ENCODE data around the gene VAMP1. TPM values are rescaled to one million over a fixed set of nuclear protein-coding genes. Genes with fewer than 3 reads are reported as not detected.

VAMP1 gene
- polyA plus RNA-seq, 3 donors, result 3.3 to 4.7 (median 4.6) TPM

DNA sequence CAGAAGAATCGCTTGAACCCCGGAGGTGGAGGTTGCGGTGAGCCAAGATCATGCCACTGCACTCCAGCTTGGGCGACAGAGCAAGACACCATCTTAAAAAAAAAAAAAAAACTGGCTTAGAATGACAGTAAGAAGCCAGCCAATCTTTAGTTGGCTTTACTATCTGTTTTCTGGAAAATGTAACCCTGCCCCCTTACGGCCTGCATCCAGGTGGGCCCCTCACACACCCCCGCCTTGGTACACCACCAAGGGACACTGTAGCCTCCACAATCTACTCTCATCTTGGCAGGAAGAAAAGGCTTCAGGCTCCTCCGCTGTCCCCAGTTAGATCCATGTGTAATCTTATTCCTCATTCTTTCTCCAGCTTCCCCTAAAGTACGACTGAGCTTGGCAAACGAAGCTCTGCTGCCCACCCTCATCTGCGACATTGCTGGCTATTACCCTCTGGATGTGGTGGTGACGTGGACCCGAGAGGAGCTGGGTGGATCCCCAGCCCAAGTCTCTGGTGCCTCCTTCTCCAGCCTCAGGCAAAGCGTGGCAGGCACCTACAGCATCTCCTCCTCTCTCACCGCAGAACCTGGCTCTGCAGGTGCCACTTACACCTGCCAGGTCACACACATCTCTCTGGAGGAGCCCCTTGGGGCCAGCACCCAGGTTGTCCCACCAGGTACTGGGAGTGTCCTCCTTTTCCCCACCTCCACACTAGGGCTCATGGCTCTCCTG is 12.0 kb downstream of the VAMP1 start:
- 89 to 95% (median 94%) methylated on average over 14 of the region's 14 CpGs for WGBS, 3 donors
- no peak overlapping the region for H3K27ac ChIP-seq (ENCODE audit: low read depth, low read length)

DNA sequence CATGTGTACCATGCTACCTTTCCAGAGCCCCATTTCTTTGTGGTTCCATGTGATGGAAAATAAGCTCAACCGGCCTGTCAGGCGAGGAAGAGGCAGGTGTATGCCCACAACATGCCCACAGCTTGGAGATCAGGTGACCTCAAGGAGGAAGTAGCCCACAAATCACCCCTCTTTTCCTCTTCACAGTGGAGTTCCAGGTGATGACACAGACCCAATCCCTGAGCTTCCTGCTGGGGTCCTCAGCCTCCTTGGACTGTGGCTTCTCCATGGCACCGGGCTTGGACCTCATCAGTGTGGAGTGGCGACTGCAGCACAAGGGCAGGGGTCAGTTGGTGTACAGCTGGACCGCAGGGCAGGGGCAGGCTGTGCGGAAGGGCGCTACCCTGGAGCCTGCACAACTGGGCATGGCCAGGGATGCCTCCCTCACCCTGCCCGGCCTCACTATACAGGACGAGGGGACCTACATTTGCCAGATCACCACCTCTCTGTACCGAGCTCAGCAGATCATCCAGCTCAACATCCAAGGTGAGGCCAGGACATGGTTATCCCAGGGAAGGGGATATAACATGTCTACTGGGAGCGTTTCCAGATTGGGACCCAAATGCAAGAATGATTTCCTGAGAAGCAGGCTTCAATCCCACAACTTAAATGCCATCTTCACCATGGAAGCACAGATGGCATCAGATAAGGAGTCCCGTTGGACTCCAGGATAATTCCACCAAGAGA is 13.1 kb downstream of the VAMP1 start:
- WGBS, 3 donors, result 89 to 93% (median 89%) methylated on average over 12 of the region's 12 CpGs
- no peak overlapping the region for H3K27ac ChIP-seq (ENCODE audit: low read depth, low read length)

DNA sequence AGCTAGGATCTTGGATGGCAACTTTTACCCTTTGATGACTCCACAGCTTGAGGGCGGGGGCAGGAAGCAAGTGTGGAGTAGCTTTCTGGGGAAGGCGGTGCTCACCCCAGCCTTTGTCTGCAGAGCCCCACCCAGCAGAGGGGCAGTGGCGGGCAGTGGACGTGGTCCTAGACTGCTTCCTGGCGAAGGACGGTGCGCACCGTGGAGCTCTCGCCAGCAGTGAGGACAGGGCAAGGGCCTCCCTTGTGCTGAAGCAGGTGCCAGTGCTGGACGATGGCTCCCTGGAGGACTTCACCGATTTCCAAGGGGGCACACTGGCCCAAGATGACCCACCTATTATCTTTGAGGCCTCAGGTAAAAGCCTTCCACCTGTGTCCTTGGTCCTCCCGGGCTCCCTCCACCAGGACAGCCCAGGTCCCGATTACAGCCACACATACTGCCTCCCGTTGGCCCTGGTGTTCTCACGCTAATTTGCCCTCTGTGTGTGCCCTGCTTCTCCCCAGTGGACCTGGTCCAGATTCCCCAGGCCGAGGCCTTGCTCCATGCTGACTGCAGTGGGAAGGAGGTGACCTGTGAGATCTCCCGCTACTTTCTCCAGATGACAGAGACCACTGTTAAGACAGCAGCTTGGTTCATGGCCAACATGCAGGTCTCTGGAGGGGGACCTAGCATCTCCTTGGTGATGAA is 17.4 kb downstream of the VAMP1 start:
- no peak overlapping the region for H3K27ac ChIP-seq (ENCODE audit: low read depth, low read length)
- 49 to 66% (median 53%) methylated on average over 16 to 17 of the region's 17 CpGs for WGBS, 3 donors

DNA sequence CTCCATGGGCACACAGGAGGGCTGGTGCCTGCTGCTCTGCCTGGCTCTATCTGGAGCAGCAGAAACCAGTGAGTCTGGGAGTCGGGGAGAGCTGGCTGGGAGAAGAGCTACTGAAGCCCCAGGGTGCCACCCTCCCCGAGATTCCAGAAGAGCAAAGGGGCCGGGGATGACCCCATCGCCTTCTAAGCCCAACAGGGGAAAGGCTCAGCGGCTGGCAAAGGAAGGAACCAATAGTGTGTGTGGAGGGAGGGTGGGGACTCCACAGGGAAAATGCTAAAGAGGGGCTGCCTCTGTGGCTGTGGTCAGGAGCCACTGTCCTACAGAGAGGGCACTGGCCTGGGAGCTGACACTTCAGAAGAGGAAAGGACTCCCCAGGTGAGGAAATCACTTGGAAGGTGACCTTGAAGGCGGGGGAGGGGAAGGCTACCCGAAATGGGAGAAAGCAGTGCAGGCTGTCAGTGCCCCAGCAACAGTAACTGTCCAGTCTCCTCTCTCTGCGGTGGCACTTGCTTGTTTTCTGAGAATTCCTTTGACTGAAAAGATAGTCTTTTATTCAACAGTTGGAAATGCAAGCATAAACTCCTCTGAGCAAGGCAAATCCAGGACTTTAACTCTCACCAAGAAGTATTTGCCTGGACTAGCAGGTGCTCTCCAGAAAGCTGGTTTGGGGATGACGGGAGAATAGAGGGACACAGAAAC is 18.1 kb downstream of the VAMP1 start:
- WGBS, 3 donors, result 2 to 6% (median 2%) methylated on average over 9 of the region's 9 CpGs

DNA sequence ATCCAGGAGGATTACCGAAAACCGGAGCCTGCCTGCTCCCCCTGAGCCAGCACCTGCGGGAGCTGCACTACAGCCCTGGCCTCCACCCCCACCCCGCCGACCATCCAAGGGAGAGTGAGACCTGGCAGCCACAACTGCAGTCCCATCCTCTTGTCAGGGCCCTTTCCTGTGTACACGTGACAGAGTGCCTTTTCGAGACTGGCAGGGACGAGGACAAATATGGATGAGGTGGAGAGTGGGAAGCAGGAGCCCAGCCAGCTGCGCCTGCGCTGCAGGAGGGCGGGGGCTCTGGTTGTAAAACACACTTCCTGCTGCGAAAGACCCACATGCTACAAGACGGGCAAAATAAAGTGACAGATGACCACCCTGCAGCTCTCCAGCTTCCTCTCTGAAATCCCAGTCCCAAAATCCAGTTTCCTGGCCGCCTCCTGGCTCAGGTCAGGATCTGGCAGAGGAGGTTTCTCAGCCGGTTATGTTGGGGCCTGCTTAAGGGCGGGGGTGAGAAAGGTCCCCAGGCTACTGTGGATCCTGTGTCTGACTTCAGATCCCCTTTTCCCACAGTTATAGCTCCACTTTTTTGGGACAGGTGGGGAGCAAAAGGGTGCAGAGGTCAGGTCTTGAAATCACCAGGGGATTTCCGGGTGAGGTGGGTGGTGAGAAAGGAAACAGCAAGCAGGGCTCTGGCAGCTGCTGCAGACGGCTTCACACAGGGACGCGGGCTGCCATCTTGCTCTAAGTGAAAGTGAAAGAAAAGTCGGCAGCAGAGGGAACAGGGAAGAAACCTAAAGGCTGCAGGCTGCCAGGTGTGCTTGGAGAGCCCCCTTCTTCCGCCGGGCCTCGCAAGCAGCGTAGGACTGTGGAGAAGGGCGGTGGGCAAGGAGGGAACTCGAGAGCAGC is 18.9 kb downstream of the VAMP1 start, which contains the start of gene TAPBPL:
Gene TAPBPL (plus strand): TSS at position 695 of the 897 bp plus-strand sequence. CDS start 207 bp downstream, outside the sequence.
- WGBS, 3 donors, result 0 to 1% (median 0%) methylated on average over 27 of the region's 27 CpGs
- peak within 1 kb of the TSS; percentile 53 for H3K27ac ChIP-seq (ENCODE audit: low read depth, low read length)

More for the DNA sequence above, 18.1 kb downstream of the VAMP1 start:
- H3K27ac ChIP-seq (ENCODE audit: low read depth, low read length), result peak overlapping the region; percentile 53

DNA sequence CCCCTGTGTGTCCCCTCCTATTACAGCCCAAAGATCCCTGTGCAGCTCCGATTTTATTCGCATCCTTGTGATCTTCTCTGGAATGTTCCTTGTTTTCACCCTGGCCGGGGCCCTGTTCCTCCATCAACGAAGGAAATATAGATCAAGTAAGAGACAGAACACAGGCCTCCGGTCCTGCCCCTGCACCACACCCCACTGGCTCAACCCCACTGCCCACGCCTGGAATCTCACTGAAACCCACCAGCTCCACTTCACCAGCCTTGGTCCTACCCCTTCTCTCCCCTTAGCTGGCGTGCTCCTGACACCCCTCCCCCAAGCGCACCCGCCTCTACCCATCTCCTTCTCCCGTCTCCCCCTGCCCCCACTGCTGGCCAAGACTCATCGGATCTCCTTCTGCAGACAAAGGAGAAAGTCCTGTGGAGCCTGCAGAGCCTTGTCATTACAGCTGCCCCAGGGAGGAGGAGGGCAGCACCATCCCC is 19.6 kb downstream of the VAMP1 start:
- WGBS, 3 donors, result 5 to 12% (median 10%) methylated on average over 11 of the region's 11 CpGs
- H3K27ac ChIP-seq (ENCODE audit: low read depth, low read length), result no peak overlapping the region

DNA sequence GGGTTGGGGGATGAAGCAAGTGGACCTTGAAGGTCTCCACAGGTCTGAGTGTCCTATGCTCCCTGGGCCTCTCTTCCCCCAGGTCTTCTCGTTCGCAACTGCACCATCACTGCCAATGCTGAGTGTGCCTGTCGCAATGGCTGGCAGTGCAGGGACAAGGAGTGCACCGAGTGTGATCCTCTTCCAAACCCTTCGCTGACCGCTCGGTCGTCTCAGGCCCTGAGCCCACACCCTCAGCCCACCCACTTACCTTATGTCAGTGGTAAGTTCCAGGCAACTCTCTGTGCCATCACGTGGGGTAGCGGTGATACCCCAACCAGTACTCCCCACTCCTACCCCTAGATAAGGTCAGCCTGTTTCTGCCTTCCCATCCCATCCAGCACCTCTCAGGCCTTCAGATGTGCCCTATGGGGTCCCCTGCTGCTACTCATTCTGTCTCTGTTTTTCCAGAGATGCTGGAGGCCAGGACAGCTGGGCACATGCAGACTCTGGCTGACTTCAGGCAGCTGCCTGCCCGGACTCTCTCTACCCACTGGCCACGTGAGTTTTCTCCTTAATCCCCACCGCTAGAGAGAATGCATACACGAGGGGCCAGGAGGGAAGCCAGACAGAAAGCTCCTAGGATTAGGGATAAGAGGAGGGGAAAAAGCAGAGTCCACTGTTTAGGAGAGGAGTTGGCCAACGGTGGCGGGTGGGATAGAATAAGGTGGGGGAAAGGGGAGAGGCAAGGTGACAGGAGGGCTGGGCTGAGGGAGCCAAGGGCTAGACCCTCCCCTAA is 20.2 kb downstream of the VAMP1 start:
- WGBS, 3 donors, result 73 to 81% (median 75%) methylated on average over 16 of the region's 16 CpGs
- no peak overlapping the region for H3K27ac ChIP-seq (ENCODE audit: low read depth, low read length)

DNA sequence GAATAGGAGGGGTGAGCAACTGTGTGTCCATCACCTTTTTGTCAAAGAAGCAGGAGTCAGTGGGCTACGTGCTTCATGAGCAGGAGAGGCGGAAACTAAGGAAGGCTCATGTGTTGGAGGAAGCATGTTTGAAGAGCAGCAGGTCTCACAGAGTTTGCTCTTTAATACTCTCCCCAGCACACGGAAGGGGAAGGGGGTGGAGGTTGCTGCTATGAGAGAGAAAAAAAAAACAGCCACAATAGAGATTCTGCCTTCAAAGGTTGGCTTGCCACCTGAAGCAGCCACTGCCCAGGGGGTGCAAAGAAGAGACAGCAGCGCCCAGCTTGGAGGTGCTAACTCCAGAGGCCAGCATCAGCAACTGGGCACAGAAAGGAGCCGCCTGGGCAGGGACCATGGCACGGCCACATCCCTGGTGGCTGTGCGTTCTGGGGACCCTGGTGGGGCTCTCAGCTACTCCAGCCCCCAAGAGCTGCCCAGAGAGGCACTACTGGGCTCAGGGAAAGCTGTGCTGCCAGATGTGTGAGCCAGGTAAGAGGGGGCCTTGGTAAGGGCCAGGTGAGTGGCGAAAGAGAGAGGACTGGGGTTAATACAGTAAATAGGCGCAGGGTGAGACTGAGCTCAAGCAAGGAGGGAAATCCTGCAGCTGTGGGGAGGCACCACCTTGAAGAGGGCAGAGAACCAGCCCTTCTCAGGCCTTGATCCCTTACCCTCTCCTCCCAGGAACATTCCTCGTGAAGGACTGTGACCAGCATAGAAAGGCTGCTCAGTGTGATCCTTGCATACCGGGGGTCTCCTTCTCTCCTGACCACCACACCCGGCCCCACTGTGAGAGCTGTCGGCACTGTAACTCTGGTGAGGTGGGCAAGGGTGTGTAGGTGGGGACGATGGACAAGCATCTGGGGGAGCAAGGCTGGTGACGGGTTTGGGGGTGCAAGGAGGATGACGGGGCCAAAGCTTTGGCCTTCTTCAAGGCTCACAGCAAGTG is 25.5 kb downstream of the VAMP1 start, which contains the start of gene CD27:
Gene CD27 (plus strand): TSS at position 252 of the 985 bp plus-strand sequence. CDS start 141 bp downstream, at position 393.
- no peak within 1 kb of the TSS for H3K27ac ChIP-seq (ENCODE audit: low read depth, low read length)
- WGBS, 3 donors, result 87 to 88% (median 88%) methylated on average over 16 of the region's 16 CpGs

DNA sequence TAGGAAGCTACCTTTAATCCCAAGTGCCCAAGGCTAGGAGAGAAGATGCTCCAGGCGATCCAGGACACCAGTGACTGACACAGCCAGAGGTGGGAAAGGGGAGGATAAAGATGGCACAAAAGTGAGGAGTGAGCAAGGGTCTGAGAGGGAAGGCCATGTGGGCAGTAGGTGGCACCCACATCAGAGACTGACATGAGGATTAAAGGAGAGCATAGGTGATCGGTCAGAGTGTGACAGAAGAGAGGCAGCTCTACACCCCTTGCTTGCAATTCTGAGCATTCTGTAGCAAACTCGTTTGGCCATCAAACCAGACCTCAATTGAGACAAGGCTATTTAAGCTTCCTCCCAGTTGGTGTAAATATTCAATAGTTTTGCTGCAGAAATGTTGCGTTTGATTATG is 26.4 kb downstream of the VAMP1 start:
- WGBS, 3 donors, result 73 to 83% (median 83%) methylated on average over 4 of the region's 4 CpGs
- H3K27ac ChIP-seq (ENCODE audit: low read depth, low read length), result no peak overlapping the region

DNA sequence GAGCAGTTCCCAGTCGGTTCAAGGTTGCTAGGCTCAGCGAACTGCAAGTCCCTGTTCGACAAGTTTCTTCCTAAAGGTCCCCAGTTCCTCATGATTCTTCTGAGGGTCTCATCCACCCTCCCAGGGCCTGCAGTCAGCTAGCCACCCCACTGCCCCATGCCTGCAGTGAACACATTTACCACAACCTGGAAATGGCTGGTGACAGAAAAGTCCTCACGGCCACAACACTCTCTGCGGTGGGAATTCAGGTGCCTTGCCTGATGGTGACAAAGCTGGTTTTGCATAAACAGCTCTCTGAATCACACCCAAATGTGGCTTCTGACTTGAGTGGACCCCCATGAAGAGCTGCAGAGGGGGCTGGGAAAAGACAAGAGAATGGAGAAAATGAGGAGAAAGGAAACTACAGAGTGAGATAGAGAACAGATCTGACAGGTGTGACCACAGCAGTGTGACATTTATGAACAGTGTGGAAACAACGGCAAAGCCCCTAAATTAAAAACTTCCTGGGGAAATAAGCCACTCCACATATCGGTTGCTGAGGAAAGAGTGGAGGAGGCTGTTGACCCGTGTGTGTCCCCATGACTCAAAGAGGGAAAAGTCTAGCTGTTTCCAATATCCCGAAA is 27.0 kb downstream of the VAMP1 start:
- WGBS, 3 donors, result 50 to 60% (median 53%) methylated on average over 9 of the region's 9 CpGs
- H3K27ac ChIP-seq (ENCODE audit: low read depth, low read length), result no peak overlapping the region

DNA sequence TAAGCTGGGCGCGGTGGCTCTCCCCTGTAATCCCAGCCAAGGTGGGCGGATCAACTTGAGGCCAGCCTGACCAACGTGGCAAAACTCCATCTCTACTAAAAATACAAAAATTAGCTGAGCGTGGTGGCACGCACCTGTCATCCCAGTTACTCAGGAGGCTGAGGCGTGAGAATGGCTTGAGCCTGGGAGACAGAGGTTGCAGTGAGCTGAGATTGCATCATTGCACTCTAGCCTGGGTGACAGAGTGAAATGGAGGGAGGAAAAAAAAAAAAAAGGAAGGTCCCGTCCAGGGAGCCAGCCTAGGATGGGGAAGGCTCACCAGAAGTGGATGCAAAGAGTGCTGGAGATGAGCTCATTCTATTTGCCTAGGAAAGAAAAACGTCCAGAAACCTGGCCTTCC is 27.6 kb downstream of the VAMP1 start:
- no peak overlapping the region for H3K27ac ChIP-seq (ENCODE audit: low read depth, low read length)
- 75 to 83% (median 80%) methylated on average over 9 of the region's 9 CpGs for WGBS, 3 donors

DNA sequence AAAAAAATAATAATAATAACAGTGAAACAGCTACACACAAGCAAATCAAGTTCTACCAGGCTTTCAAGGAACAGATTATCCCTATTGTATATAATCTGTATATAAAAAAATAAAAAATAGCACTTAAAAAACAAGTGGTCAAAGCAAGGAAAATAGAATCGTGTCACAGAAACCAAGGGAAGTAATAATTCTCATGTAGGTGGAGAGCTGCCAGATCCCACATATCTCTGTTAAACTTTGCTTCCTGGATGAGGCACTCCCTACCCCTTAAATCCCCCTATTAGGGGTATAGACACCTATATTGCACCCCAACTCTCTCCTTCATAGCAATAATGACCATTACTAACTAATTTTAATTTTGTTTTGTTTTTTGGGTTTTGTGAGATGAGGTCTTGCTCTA is 30.1 kb downstream of the VAMP1 start:
- H3K27ac ChIP-seq (ENCODE audit: low read depth, low read length), result no peak overlapping the region
- 15 to 48% (median 18%) methylated on average over 1 of the region's 1 CpG for WGBS, 3 donors

DNA sequence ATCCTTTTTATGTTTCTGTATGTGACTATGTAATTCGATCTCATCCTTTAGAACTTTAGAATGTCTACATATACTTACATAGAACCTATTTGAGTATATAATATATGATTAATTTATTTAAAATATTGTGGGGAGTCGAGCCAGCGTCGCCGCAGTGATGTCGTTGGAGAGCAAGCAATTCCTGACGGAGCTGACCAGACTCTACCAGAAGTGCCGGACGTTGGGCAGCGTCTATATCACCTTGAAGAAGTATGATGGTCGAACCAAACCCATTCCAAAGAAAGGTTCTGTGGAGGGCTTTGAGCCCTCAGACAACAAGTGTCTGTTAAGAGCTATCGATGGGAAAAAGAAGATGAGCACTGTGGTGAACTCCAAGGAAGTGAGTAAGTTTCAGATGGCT is 32.1 kb downstream of the VAMP1 start:
- WGBS, 3 donors, result 86 to 92% (median 88%) methylated on average over 12 of the region's 12 CpGs
- H3K27ac ChIP-seq (ENCODE audit: low read depth, low read length), result no peak overlapping the region

DNA sequence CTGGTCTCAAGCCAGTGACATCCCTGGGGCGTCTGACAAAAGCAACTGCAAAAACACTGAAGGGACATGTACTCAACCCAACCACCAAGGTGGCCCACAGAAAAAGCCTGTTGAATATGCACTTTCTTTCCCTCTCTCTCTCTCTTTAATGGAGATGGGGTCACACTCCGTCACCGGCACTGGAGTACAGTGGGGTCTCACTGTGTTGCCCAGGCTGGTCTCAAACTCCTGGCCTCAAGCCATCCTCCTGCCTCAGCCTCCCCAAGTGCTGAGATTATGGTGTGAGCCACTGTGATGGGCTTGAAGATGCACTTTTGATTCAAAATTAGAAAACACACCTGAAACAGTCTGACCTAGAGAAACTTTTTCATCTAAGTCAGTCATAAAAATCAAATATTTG is 32.9 kb downstream of the VAMP1 start:
- WGBS, 3 donors, result 84 to 90% (median 86%) methylated on average over 3 of the region's 3 CpGs
- no peak overlapping the region for H3K27ac ChIP-seq (ENCODE audit: low read depth, low read length)

DNA sequence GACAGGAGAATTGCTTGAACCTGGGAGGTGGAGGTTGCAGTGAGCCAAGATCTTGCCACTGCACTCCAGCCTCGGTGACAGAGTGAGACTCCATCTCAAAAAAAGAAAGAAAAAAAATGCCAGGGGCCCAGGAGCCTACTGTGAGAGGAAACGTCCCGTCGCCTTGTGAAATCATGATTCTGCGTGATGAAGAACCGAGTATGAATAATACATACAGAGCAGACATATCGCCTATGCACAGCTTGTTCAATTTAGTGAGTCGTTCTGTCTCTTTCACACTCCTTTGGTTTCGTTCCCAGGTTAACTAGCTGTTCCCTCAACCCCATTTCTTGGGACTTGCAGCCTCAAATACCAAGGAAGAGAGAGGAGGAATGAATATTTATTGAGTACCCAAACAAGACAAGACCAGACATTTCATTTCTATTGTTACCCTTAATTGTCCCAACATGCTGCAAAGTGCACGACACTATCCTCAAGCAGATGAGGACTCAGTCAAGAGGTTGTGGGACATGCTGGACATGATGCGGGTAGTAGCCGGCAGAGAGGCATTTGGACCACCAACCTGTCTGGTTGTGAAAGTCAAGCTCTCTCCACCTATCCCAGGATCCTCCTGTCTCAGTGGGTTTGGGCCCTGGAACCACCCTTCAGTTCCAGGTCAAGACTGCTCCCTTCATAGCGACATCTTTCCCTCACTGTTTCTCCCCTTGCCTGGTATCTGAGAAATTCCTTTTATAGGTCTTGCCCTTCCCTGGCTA is 34.3 kb downstream of the VAMP1 start:
- H3K27ac ChIP-seq (ENCODE audit: low read depth, low read length), result no peak overlapping the region
- WGBS, 3 donors, result 81 to 85% (median 84%) methylated on average over 13 of the region's 13 CpGs

All from adipose tissue (tissue), 3 donors.